NCI-H2171 treated with DMSO at 0.1 percent for 48 hours (cell line): ENCODE results near the gene CYP21A2.
"Not testable (repeated sequence)": the region's sequence is repeated elsewhere in the genome, so short reads cannot be mapped to it uniquely, and the experiment has no call there.

Source experiments
- DNase-seq: peaks from one replicate; lab custom pipeline; 2025; lab: John Stamatoyannopoulos, UW

The CYP21A2 gene

DNA sequence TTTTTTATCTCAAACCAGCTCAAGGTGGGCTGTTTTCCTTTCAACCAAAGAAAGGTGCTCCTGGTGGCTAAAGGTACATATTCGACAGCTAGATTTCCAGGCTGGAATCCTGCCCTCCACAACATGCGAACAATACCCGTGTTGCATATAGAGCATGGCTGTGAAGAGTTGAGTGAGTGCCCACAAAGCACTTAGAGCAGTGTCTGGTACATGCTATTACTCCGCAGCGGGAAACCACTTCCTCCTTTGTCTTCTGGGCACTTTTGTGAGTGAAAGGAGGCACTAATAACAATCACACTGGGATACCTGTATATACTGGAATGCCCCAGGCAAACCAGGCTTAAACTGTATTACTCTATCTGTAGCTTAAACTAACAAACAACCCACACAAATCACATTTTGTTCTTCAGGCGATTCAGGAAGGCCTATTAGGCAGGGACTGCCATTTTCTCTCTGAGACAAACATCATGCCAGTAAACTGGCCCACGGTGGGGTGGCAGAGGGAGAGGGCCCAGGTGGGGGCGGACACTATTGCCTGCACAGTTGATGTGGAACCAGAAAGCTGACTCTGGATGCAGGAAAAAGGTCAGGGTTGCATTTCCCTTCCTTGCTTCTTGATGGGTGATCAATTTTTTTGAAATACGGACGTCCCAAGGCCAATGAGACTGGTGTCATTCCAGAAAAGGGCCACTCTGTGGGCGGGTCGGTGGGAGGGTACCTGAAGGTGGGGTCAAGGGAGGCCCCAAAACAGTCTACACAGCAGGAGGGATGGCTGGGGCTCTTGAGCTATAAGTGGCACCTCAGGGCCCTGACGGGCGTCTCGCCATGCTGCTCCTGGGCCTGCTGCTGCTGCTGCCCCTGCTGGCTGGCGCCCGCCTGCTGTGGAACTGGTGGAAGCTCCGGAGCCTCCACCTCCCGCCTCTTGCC is at the start of gene CYP21A2:
TSS of gene CYP21A2 (plus strand) at position 818 of the 927 bp plus-strand sequence. CDS start at position 826, 8 bp downstream.
- not testable (repeated sequence) for DNase-seq

DNA sequence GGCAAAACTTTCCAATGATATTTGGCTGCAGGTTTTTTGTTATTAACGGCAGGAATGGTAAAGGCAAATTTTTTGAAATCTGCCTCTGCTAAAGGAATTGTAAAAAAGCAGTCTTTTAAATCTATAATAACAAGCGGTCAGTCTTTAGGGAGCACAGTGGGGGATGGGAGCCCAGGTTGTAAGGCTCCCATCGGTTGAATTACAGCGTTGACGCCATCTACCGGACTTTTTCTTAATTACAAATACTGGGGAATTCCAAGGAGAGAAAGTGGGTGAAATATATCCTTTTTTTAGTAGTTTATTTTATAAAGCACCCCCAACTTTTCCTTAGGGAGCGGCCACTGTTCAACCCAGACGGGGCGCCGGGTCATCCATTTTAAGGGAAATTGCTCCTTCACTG is 48.9 kb upstream of the CYP21A2 start:
- not testable (repeated sequence) for DNase-seq

DNA sequence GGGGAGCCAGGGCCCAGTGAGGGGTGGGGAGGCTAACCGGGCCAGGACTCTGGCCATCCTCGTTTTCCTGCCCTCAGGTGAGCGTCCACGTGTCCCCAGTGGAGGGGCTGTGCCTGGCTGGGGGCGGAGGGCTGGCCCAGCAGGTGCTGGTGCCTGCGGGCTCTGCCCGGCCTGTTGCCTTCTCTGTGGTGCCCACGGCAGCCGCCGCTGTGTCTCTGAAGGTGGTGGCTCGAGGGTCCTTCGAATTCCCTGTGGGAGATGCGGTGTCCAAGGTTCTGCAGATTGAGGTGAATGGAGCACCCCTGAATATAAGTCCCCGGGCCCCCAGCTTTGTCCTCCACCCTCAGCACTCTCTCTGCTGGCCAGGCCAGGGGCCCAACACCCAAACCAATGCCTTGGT is 43.8 kb upstream of the CYP21A2 start:
- not testable (repeated sequence) for DNase-seq

DNA sequence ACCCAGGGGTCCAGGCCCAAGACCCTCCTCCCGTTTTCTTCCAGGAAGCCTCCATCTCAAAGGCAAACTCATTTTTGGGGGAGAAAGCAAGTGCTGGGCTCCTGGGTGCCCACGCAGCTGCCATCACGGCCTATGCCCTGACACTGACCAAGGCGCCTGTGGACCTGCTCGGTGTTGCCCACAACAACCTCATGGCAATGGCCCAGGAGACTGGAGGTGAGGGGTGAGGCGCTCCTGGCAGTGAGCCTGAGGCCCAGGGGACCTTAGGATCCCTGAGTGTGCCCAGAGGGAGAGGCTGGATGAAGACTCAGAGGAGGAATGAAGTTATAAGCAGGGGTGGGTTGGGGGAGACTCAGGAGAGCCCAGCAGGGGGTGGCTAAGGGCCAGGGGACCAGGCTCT is 41.8 kb upstream of the CYP21A2 start:
- DNase-seq, result not testable (repeated sequence)

DNA sequence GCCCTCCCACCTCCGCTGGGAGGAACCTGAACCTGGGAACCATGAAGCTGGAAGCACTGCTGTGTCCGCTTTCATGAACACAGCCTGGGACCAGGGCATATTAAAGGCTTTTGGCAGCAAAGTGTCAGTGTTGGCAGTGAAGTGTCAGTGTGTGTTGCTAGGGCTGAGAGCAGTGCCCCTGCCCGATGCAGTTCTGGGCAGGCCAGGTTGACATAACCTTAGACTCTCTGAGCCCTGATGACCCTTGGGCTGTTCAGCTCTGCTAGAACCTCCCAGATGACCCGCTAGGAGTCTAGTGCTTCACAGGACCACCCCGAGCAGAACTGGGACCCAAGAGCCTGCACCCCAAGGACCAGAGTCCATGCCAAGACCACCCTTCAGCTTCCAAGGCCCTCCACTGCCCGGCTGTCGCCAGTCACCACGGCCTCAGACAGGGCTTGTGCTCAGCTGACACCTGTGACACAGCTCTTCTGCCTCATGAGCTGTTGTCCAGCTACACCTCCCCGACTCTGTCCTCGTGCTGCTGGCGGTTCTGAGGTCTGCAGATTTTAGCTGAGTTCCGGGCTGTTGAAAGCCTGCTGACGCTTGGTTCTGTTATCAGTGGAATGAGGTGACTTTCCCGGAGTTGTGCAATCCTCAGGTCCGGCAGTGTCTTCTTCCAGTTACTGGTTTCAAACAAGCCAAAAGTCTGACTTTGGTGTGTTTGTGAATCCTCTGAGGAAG is 35.5 kb upstream of the CYP21A2 start:
- DNase-seq, result not testable (repeated sequence)

DNA sequence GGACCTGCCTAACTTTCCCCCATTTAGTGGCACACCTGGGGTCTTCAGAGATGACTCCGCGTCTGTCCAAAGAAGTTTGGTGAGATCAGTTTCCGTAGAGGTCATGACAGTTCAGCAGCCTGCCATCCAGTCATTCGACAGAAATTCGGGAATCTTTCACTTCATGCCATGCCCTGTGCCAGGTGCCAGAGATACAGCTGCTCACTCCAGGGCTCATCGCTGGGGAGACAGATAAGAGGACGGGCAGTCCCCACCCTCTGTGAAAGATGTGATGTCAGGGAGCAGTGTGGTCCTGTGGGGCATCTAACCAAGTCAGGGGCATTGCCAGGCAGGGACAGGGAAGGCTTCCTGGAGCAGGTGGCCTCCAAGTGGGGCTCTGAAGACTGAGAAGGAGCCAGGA is 34.9 kb upstream of the CYP21A2 start:
- DNase-seq, result not testable (repeated sequence)

DNA sequence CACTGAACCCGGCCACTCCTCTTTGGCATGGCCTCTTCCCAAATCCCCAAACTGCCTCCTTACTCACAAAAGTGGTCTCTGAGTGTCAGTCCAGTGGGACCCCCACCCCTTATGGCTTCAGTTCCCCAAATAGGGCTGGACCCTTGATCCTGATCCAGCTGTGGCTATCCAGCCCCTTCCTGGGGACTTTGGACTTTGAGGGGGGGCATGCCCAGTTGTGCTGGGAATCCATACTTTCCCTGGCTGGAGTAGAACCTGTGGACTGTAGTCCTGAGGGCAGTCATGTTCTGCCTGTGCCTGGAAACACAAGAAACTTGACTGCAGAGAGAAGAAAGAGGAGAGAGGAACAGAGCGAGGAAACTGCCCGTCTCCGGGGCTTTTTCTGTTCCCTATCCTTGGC is 33.8 kb upstream of the CYP21A2 start:
- not testable (repeated sequence) for DNase-seq

DNA sequence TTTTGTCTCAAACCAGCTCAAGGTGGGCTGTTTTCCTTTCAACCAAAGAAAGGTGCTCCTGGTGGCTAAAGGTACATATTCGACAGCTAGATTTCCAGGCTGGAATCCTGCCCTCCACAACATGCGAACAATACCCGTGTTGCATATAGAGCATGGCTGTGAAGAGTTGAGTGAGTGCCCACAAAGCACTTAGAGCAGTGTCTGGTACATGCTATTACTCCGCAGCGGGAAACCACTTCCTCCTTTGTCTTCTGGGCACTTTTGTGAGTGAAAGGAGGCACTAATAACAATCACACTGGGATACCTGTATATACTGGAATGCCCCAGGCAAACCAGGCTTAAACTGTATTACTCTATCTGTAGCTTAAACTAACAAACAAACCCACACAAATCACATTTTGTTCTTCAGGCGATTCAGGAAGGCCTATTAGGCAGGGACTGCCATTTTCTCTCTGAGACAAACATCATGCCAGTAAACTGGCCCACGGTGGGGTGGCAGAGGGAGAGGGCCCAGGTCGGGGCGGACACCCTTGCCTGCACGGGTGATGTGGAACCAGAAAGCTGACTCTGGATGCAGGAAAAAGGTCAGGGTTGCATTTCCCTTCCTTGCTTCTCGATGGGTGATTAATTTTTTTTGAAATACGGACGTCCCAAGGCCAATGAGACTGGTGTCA is 33.2 kb upstream of the CYP21A2 start:
- not testable (repeated sequence) for DNase-seq

DNA sequence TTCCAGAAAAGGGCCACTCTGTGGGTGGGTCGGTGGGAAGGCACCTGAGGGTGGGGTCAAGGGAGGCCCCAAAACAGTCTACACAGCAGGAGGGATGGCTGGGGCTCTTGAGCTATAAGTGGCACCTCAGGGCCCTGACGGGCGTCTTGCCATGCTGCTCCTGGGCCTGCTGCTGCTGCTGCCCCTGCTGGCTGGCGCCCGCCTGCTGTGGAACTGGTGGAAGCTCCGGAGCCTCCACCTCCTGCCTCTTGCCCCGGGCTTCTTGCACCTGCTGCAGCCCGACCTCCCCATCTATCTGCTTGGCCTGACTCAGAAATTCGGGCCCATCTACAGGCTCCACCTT is 32.7 kb upstream of the CYP21A2 start:
- DNase-seq, result not testable (repeated sequence)

DNA sequence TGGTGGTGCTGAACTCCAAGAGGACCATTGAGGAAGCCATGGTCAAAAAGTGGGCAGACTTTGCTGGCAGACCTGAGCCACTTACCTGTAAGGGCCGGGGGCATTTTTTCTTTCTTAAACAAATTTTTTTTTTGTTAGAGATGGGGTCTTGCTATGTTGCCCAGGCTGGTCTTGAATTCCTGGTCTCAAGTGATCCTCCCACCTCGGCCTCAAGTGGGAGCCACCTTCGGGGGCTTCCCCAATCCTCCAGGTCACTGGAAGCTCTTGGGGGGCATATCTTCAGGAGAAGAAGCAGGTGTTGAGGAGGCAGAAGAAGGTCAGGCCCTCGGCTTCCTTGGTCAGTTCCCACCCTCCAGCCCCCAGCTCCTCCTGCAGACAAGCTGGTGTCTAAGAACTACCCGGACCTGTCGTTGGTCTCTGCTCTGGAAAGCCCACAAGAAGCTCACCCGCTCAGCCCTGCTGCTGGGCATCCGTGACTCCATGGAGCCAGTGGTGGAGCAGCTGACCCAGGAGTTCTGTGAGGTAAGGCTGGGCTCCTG is 32.2 kb upstream of the CYP21A2 start:
- DNase-seq, result not testable (repeated sequence)

DNA sequence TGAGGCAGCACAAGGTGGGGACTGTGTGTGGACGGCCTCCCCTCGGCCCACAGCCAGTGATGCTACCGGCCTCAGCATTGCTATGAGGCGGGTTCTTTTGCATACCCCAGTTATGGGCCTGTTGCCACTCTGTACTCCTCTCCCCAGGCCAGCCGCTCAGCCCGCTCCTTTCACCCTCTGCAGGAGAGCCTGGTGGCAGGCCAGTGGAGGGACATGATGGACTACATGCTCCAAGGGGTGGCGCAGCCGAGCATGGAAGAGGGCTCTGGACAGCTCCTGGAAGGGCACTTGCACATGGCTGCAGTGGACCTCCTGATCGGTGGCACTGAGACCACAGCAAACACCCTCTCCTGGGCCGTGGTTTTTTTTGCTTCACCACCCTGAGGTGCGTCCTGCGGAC is 31.1 kb upstream of the CYP21A2 start:
- not testable (repeated sequence) for DNase-seq

DNA sequence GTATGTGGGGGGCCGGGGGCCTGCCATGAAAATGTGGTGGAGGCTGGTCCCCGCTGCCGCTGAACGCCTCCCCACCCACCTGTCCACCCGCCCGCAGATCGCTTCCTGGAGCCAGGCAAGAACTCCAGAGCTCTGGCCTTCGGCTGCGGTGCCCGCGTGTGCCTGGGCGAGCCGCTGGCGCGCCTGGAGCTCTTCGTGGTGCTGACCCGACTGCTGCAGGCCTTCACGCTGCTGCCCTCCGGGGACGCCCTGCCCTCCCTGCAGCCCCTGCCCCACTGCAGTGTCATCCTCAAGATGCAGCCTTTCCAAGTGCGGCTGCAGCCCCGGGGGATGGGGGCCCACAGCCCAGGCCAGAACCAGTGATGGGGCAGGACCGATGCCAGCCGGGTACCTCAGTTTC is 30.2 kb upstream of the CYP21A2 start:
- DNase-seq, result not testable (repeated sequence)

DNA sequence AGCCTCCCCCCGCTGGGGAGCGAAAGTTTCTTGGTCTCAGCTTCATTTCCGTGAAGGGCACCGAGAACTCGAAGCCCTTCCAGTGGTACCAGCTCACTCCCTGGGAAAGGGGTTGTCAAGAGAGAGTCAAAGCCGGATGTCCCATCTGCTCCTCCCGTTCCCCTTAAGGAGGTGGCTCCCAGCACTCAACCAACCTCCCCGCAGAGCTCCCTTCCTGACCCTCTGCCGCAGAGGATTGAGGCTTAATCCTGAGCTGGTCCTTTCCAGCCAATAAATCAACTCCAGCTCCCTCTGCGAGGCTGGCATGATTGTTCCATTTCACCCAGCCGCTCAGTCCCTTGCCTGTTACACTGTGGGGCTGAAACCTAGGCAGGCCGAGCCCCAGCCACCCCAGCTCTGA is 29.6 kb upstream of the CYP21A2 start:
- not testable (repeated sequence) for DNase-seq

DNA sequence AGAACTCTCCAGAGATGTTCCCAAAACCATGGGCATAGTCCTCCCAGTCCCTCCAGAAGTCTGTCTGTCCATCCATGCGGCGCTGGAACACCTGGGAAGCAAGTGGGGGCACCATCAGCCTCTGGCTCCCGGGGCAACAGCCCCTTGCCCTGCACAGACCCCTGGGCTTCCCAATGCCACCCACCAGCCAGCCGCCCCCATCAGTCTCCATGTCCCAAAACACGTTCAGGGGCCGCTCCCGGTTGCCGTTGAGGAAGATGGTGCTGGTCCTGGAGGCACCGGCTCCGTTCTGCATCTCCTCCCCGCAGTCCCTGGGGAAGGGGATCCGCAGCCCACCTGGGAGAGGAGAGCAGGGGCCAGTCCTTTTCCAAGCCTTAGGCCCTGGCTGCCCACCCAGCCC is 28.7 kb upstream of the CYP21A2 start:
- not testable (repeated sequence) for DNase-seq

DNA sequence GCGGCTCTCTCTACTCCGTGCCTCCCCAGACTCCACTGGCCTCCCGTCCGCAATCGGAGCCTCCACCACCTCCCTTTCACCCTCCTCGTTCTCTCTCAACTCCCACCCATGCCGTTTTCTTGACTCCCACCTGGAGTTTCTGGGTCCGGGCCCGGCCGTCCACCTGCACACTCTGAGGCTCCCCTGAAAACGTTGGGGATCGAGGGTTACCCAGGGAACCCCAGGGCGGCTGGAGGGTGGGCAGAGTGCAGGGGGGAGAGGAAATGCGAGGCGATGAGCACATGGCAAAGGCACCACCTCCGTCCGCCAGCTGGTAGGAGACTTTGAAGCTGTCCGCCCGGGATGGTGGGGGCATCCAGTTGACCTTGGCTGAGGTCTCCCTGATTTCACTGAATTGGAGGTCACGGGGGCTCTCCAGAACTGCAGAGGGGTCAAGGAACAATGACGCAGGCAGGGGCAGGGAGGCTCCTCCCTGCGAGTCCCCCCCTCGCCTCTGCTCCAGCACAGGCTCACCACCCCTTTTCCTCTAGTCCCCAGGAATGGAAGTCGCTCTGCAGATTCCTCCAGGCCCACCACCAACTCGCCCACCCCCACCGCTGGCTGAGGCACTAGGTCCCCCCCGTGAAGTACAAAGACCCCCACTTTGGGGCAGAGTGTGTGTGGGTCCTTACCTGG is 27.2 kb upstream of the CYP21A2 start:
- DNase-seq, result not testable (repeated sequence)

DNA sequence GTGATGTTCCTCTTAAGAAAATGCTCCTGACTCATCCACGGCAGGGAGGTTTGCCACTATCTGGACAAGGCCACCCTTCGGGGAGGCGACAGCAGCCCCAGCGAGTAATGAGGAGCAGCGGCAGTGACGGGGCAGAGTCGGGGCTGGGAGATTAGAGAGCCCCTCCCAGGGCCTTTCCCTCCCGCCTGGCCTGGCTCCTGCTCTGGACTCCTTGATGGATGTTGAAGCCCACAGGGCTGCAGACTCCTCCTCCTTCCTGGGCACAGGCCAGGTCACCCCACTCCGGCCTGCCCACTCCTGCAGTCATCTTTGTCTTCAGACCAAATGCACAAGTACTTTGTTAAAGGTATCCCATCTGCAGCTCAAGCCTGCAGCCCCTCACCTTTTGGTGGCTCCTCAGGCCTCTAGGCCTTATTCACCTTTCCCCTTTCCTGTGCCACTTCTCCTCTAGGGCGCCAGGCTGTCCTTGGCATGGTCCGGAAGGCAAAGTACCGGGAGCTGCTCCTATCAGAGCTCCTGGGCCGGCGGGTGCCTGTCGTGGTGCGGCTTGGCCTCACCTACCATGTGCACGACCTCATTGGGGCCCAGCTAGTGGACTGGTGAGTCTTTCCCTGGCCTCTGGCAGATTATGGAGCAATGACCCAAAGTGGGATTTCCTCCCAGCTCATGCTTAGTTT is 25.1 kb upstream of the CYP21A2 start:
- DNase-seq, result not testable (repeated sequence)

DNA sequence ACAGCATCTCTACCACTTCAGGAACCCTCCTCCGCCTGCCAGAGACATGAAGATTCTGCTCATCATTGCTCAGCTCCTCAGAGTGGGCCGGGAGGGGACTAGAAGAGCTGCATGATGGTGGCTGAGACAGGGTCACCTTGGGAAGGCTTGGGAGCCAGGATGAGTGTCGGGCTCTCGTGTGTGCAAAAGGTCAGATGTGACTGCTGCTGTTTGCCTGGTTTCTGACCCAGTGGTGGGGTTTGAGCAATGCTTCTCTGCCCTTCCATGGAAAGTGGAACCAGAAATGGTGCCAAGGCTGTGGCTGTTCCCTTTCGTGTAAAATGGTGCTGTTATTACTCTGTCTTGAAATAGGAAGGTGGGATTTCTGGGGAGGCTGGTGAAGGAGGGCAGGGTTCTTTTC is 24.5 kb upstream of the CYP21A2 start:
- not testable (repeated sequence) for DNase-seq

DNA sequence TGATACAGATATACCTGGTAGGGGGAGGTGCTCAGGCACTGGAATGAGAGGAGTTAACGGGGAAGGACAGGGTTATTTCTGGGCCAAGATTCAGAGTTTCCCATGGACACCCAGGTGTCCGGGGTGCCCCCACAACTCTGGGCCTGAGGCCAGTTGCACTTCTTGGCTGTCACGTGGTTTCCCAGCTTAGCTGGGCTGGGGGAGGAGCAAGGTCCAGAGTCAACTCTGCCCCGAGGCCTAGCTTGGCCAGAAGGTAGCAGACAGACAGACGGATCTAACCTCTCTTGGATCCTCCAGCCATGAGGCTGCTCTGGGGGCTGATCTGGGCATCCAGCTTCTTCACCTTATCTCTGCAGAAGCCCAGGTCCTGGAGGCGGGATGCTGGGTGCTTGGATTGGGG is 23.7 kb upstream of the CYP21A2 start, which contains the start of gene C4B:
TSS of gene C4B (plus strand) at position 249 of the 400 bp plus-strand sequence. CDS start at position 300, 51 bp downstream.
- DNase-seq, result not testable (repeated sequence)

DNA sequence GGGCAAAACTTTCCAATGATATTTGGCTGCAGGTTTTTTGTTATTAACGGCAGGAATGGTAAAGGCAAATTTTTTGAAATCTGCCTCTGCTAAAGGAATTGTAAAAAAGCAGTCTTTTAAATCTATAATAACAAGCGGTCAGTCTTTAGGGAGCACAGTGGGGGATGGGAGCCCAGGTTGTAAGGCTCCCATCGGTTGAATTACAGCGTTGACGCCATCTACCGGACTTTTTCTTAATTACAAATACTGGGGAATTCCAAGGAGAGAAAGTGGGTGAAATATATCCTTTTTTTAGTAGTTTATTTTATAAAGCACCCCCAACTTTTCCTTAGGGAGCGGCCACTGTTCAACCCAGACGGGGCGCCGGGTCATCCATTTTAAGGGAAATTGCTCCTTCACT is 16.1 kb upstream of the CYP21A2 start:
- not testable (repeated sequence) for DNase-seq

DNA sequence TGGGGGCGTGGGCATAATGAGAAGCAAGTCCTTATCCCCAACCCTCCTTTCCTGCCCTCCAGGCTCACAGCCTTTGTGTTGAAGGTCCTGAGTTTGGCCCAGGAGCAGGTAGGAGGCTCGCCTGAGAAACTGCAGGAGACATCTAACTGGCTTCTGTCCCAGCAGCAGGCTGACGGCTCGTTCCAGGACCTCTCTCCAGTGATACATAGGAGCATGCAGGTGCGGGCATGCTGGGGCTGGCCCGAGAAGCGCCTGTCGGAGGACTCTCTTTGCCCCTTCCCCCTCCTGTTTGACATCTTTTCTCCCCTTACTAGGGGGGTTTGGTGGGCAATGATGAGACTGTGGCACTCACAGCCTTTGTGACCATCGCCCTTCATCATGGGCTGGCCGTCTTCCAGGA is 9.6 kb upstream of the CYP21A2 start:
- not testable (repeated sequence) for DNase-seq

DNA sequence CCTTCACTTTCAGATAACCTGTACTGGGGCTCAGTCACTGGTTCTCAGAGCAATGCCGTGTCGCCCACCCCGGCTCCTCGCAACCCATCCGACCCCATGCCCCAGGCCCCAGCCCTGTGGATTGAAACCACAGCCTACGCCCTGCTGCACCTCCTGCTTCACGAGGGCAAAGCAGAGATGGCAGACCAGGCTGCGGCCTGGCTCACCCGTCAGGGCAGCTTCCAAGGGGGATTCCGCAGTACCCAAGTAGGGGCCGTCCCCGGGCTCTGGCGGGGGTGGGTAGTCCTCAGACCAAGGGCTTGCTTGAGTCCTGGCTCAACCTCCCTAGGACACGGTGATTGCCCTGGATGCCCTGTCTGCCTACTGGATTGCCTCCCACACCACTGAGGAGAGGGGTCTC is 8.7 kb upstream of the CYP21A2 start:
- DNase-seq, result not testable (repeated sequence)
